OCI-LY3 (cell line): ENCODE data around the gene IZUMO4.

Source experiments
- H2AFZ ChIP-seq: fragments of 200-600, 300-600 bp; shearing (Covaris generic); 2 replicates; pipeline ENCODE4 v1.6.0; 2014; ENCODE audit warnings: antibody characterized with exemption, low read depth, low read length
- H3K27ac ChIP-seq: fragments of 200-600, 300-600 bp; sonication (generic); 2 replicates; pipeline ENCODE4 v1.5.1; 2014; ENCODE audit warnings: mild to moderate bottlenecking, low read length, moderate library complexity, mixed read lengths
- H3K27me3 ChIP-seq: fragments of 200-600, 300-600 bp; sonication (generic); 2 replicates; pipeline ENCODE4 v1.6.1; 2014; ENCODE audit warnings: low read depth, low read length, mixed read lengths
- H3K36me3 ChIP-seq: fragments of 200-600, 300-600 bp; sonication (generic); replicated peaks from 2 replicates; pipeline ENCODE3; 2014; ENCODE audit warnings: low read depth, low read length, mixed read lengths
- H3K4me1 ChIP-seq: fragments of 300-600, 200-600 bp; sonication (generic); 2 replicates; pipeline ENCODE4 v1.6.1; 2014; ENCODE audit warnings: low read length, mixed read lengths
- H3K4me2 ChIP-seq: fragments of 200-600, 300-600 bp; sonication (generic); 2 replicates; pipeline ENCODE4 v1.6.1; 2014; ENCODE audit warnings: low read length, mixed read lengths
- H3K4me3 ChIP-seq: fragments of 300-600, 200-600 bp; sonication (generic); 2 replicates; pipeline ENCODE4 v1.5.1; 2014; ENCODE audit warnings: antibody characterized with exemption, mild to moderate bottlenecking, low read length, moderate library complexity
- H3K79me2 ChIP-seq: fragments of 300-600, 200-600 bp; shearing (Covaris generic); 2 replicates; pipeline ENCODE4 v1.6.1; 2014; ENCODE audit warnings: mild to moderate bottlenecking, low read length, mixed read lengths
- H3K9ac ChIP-seq: fragments of 300-600, 200-600 bp; shearing (Covaris generic); 2 replicates; pipeline ENCODE4 v1.6.0; 2014; ENCODE audit warnings: mild to moderate bottlenecking, low read length, moderate library complexity
- H3K9me3 ChIP-seq: fragments of 200-600, 300-600 bp; shearing (Covaris generic); 2 replicates; pipeline ENCODE4 v1.6.1; 2014; ENCODE audit warnings: low read length, mixed read lengths; ENCODE audit not compliant: insufficient read depth
- H4K20me1 ChIP-seq: fragments of 200-600, 300-600 bp; sonication (generic); 2 replicates; pipeline ENCODE4 v1.6.1; 2016; ENCODE audit warnings: low read length, mixed read lengths; ENCODE audit not compliant: insufficient read depth
- CTCF ChIP-seq: fragments of 200-600, 300-600 bp; sonication (generic); IDR thresholded peaks from 2 replicates; pipeline ENCODE4 v1.5.1; 2014; ENCODE audit warnings: antibody characterized with exemption, low read length, low read depth
- EZH2phosphoT487 ChIP-seq: fragments of 200-600 bp; shearing (Covaris generic); IDR thresholded peaks from 2 replicates; pipeline ENCODE4 v1.6.1; 2018; ENCODE audit warnings: antibody characterized with exemption, mixed run types, low read depth

The IZUMO4 gene

GRCh38 chr19:2053601-2054389 is 42.9 kb upstream of the IZUMO4 start:
- H3K36me3 ChIP-seq, result peaks cover 19% of the 10 kb centered on the region
- H3K9me3 ChIP-seq, result no peaks in the 10 kb centered on the region
- TF ChIP-seq CTCF (no peak), EZH2phosphoT487 (no peak)
- peak overlapping the region; percentile 14; the same call in 1 of the 2 replicates for H3K4me3 ChIP-seq
- H3K9ac ChIP-seq, result peak overlapping the region; percentile 31; the same call in 1 of the 2 replicates
- H2AFZ ChIP-seq, result no peak overlapping the region
- peak overlapping the region; percentile 46 for H3K4me2 ChIP-seq
- H3K4me1 ChIP-seq, result peaks cover 68% of the 10 kb centered on the region
- peaks cover 27% of the 10 kb centered on the region for H3K79me2 ChIP-seq
- peaks cover 18% of the 10 kb centered on the region for H4K20me1 ChIP-seq
- H3K27ac ChIP-seq, result peak overlapping the region; percentile 96
- no peaks in the 10 kb centered on the region for H3K27me3 ChIP-seq

DNA sequence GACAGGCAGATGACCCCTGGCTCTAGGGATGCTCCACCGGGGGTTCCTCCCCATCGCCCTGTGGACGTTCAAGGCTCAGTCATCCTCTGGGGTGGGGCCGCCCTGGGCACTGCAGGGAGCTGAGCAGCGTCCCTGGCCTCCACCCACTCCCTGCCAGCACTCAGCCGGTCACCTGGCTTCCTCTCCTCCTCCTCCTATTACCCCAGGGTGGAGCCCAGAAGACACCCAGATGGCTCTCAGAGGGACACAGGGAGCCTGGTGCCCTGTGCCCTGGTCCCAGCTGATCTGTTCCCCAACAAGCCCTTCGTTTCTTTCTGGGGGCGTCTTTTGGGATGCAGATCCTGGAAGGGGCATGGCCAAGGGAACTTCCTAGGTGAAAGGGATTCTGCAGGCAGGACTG is 42.0 kb upstream of the IZUMO4 start:
- H3K4me1 ChIP-seq, result peaks cover 72% of the 10 kb centered on the region
- H3K27me3 ChIP-seq, result no peaks in the 10 kb centered on the region
- peak overlapping the region; percentile 96 for H3K27ac ChIP-seq
- H3K9me3 ChIP-seq, result no peaks in the 10 kb centered on the region
- peak overlapping the region; percentile 73 for H3K4me2 ChIP-seq
- H4K20me1 ChIP-seq, result peaks cover 9% of the 10 kb centered on the region
- peaks cover 22% of the 10 kb centered on the region for H3K79me2 ChIP-seq
- peaks cover 9% of the 10 kb centered on the region for H3K36me3 ChIP-seq
- H3K4me3 ChIP-seq, result peak overlapping the region; percentile 42
- H3K9ac ChIP-seq, result peak overlapping the region; percentile 53
- 0 out of 2 replicates have a peak overlapping the region, but pooled peaks have one; percentile 27 for H2AFZ ChIP-seq
- TF ChIP-seq EZH2phosphoT487 (no peak), CTCF (no peak)

GRCh38 chr19:2055931-2056836 is 40.5 kb upstream of the IZUMO4 start:
- TF ChIP-seq CTCF (peak; percentile 41), EZH2phosphoT487 (no peak)
- no peaks in the 10 kb centered on the region for H3K27me3 ChIP-seq
- H3K9me3 ChIP-seq, result no peaks in the 10 kb centered on the region
- H4K20me1 ChIP-seq, result no peaks in the 10 kb centered on the region
- H3K4me3 ChIP-seq, result peak overlapping the region; percentile 62
- H3K36me3 ChIP-seq, result no peaks in the 10 kb centered on the region
- peaks cover 82% of the 10 kb centered on the region for H3K4me1 ChIP-seq
- H3K9ac ChIP-seq, result peak overlapping the region; percentile 65
- H2AFZ ChIP-seq, result no peak overlapping the region
- peaks cover 21% of the 10 kb centered on the region; the same call in 1 of the 2 replicates for H3K79me2 ChIP-seq
- peak overlapping the region; percentile 74 for H3K4me2 ChIP-seq
- H3K27ac ChIP-seq, result peak overlapping the region; percentile 96

DNA sequence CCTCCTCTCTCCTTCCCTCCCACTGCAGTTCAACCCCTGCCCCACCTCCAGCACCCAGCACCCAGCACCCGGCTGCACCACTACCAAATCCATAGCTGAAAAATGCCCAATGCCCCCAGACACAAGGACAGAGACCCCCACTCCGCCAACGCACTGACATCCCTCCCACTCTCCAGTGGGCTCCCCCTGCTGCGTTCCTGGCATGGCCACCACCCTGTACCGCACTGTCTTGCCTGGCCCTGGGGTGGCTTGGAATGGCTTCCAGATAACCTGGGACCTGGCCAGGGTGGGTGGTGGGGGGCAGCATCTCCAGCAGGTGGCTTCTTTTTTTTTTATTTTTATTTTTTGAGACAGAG is 39.9 kb upstream of the IZUMO4 start:
- peak overlapping the region; percentile 14; the same call in 1 of the 2 replicates for H3K4me2 ChIP-seq
- H3K36me3 ChIP-seq, result no peaks in the 10 kb centered on the region
- no peak overlapping the region for H3K9ac ChIP-seq
- H3K4me3 ChIP-seq, result no peak overlapping the region
- no peaks in the 10 kb centered on the region for H3K9me3 ChIP-seq
- H3K4me1 ChIP-seq, result peaks cover 77% of the 10 kb centered on the region
- 0 out of 2 replicates have a peak overlapping the region, but pooled peaks have one; percentile 17 for H3K27ac ChIP-seq
- no peak overlapping the region for H2AFZ ChIP-seq
- peaks cover 21% of the 10 kb centered on the region; the same call in 1 of the 2 replicates for H3K79me2 ChIP-seq
- H3K27me3 ChIP-seq, result no peaks in the 10 kb centered on the region
- no peak for TF ChIP-seq EZH2phosphoT487
- TF ChIP-seq CTCF, result no peak
- no peaks in the 10 kb centered on the region for H4K20me1 ChIP-seq
